Caco-2 (cell line): ENCODE results near the gene PPM1A. TPM values are rescaled to one million over a fixed set of nuclear protein-coding genes. Genes with fewer than 3 reads are reported as not detected.
"Not testable (repeated sequence)": the region's sequence is repeated elsewhere in the genome, so short reads cannot be mapped to it uniquely, and the experiment has no call there.

Experiments
- BruUV-seq: library from RNA; stranded (reverse); fragments of 400-500 nt; replicated peaks from 2 replicates; lab custom pipeline; 2021; lab: Mats Ljungman, UMichigan
- CTCF ChIA-PET: fragments of 300-600 bp; sonication (Branson Sonifier 250); formaldehyde crosslinking; loops from one replicate; lab custom pipeline; 2022; ENCODE audit warnings: antibody characterized with exemption; lab: Charles Lee
- POLR2A ChIA-PET: fragments of 300-600 bp; sonication (Branson Sonifier 250); formaldehyde crosslinking; loops from one replicate; lab custom pipeline; 2022; ENCODE audit warnings: antibody characterized with exemption; lab: Charles Lee
- DNase-seq, 2 experiments: peaks; one replicate each; pipeline versions ENCODE4 v3.0.0 to v3.0.0-alpha.2; 2020 to 2022
- H3K27me3 ChIP-seq: replicated peaks from 2 replicates; pipeline ENCODE4 v1.6.0; 2011; ENCODE audit warnings: low read length; ENCODE audit not compliant: control insufficient read depth, insufficient read depth
- H3K36me3 ChIP-seq: 2 replicates; pipeline ENCODE4 v1.5.1; 2011; ENCODE audit warnings: low read length; ENCODE audit not compliant: control insufficient read depth, insufficient read depth
- H3K4me1 ChIP-seq: fragments of 250-450 bp; sonication (Bioruptor Pico); 2 replicates; pipeline ENCODE4 v1.5.1; 2020; ENCODE audit warnings: mild to moderate bottlenecking
- H3K4me3 ChIP-seq: 2 replicates; pipeline ENCODE4 v1.5.1; 2011; ENCODE audit warnings: low read depth, mild to moderate bottlenecking, control low read depth, low read length
- H3K9me3 ChIP-seq: fragments of 250-450 bp; sonication (Bioruptor Pico); 2 replicates; pipeline ENCODE4 v1.5.1; 2020; ENCODE audit warnings: mild to moderate bottlenecking, moderate library complexity
- H3K27ac Mint-ChIP-seq: one replicate; pipeline ENCODE4 v1.8.0; 2022; ENCODE audit warnings: mixed read lengths; ENCODE audit not compliant: unreplicated experiment
- H3K27me3 Mint-ChIP-seq: one replicate; pipeline ENCODE4 v1.8.0; 2022; ENCODE audit warnings: mixed read lengths; ENCODE audit not compliant: insufficient read depth, unreplicated experiment
- H3K36me3 Mint-ChIP-seq: one replicate; pipeline ENCODE4 v1.8.0; 2022; ENCODE audit warnings: mild to moderate bottlenecking, mixed read lengths; ENCODE audit not compliant: insufficient read depth, unreplicated experiment
- H3K4me1 Mint-ChIP-seq: one replicate; pipeline ENCODE4 v1.8.0; 2022; ENCODE audit warnings: low read depth, mixed read lengths; ENCODE audit not compliant: unreplicated experiment
- H3K4me3 Mint-ChIP-seq: one replicate; pipeline ENCODE4 v1.8.0; 2022; ENCODE audit warnings: mild to moderate bottlenecking, moderate library complexity, mixed read lengths; ENCODE audit not compliant: unreplicated experiment
- H3K9me3 Mint-ChIP-seq: one replicate; pipeline ENCODE4 v1.8.0; 2022; ENCODE audit warnings: mixed read lengths; ENCODE audit not compliant: unreplicated experiment
- CTCF ChIP-seq, 2 experiments: fragments of 200-600 bp in 1 of 2; IDR thresholded peaks; 1 replicate in 1 of 2; 2 replicates in 1 of 2; pipeline versions ENCODE4 v1.5.1 to v1.8.0; 2011 to 2022; ENCODE audit warnings: antibody characterized with exemption in 1 of 2, control low read depth in 1 of 2, inconsistent platforms in 1 of 2, low read depth in 1 of 2, low read length in 1 of 2, mild to moderate bottlenecking in 1 of 2, moderate library complexity in 1 of 2; ENCODE audit not compliant: insufficient read depth in 1 of 2, severe bottlenecking in 1 of 2, unreplicated experiment in 1 of 2
- intact Hi-C: fragments of 100-400 bp; cut with micrococcal nuclease; formaldehyde crosslinking; loops from one replicate; pipeline ENCODE4 v1.10.0; 2022; ENCODE audit not compliant: unreplicated experiment
- total RNA-seq: library from RNA; stranded (reverse); gene quantifications from 2 replicates; pipeline ENCODE4 v1.2.3, GENCODE V29; 2022

PPM1A gene
- total RNA-seq, 1 experiment from 2014 or later, result 35.6 TPM

- no peak for DNase-seq
- H3K4me1 Mint-ChIP-seq, result no peaks in the 10 kb centered on the region
Observed at GRCh38 chr14:60315196-60315990, 66.4 kb downstream of the PPM1A start.

GRCh38 chr14:60317609-60318008, 68.6 kb downstream of the PPM1A start:
- CTCF ChIA-PET, result no interaction called here
- no peak for TF ChIP-seq CTCF (IDR thresholded peaks at IDR 0.05; ENCODE audit: insufficient read depth in 1 of 2, low read depth in 1 of 2, low read length in 1 of 2, severe bottlenecking in 1 of 2, unreplicated experiment in 1 of 2)
- Histone ChIP-seq H3K27me3 (no peaks in the 10 kb centered on the region), H3K4me1 (no peaks in the 10 kb centered on the region), H3K4me3 (no peak overlapping the region), H3K36me3 (no peaks in the 10 kb centered on the region), H3K9me3 (no peaks in the 10 kb centered on the region)
- Mint-ChIP-seq H3K9me3 (no peaks in the 10 kb centered on the region), H3K27ac (no peak overlapping the region), H3K4me1 (no peaks in the 10 kb centered on the region), H3K4me3 (no peak overlapping the region), H3K36me3 (no peaks in the 10 kb centered on the region), H3K27me3 (peaks cover 4% of the 10 kb centered on the region)
- POLR2A ChIA-PET, result no interaction called here
- intact Hi-C loops, result no loop called here
- no peak for DNase-seq
- BruUV-seq, result no TSS peak

More at GRCh38 chr14:60315196-60315990, 66.4 kb downstream of the PPM1A start:
- Histone ChIP-seq H3K9me3 (no peaks in the 10 kb centered on the region), H3K36me3 (no peaks in the 10 kb centered on the region), H3K27me3 (no peaks in the 10 kb centered on the region), H3K4me3 (no peak overlapping the region), H3K4me1 (no peaks in the 10 kb centered on the region)
- no TSS peak for BruUV-seq
- CTCF ChIA-PET, result interaction anchor here (0.6 kb wide), 1 partner anchor 13 kb away, joined by 3 read pairs; no protein-coding TSS in a partner anchor
- intact Hi-C loops, result no loop called here
- Mint-ChIP-seq H3K27ac (no peak overlapping the region), H3K27me3 (peaks cover 8% of the 10 kb centered on the region), H3K4me3 (no peak overlapping the region), H3K36me3 (no peaks in the 10 kb centered on the region), H3K9me3 (no peaks in the 10 kb centered on the region)
- no peak for TF ChIP-seq CTCF (IDR thresholded peaks at IDR 0.05; ENCODE audit: insufficient read depth in 1 of 2, low read depth in 1 of 2, low read length in 1 of 2, severe bottlenecking in 1 of 2, unreplicated experiment in 1 of 2)
- POLR2A ChIA-PET, result no interaction called here

GRCh38 chr14:60320860-60321259, 71.8 kb downstream of the PPM1A start:
- POLR2A ChIA-PET, H3K9me3 Mint-ChIP-seq, BruUV-seq, H3K36me3 Mint-ChIP-seq, H3K27ac Mint-ChIP-seq, H3K9me3 ChIP-seq, H3K4me3 Mint-ChIP-seq, H3K4me3 ChIP-seq, intact Hi-C loops, H3K4me1 ChIP-seq, H3K4me1 Mint-ChIP-seq, H3K27me3 ChIP-seq, DNase-seq, CTCF ChIA-PET, H3K36me3 ChIP-seq, H3K27me3 Mint-ChIP-seq: not testable (repeated sequence)
